ENCODE measurements around the gene TMEM231.

TMEM231 gene

DNA sequence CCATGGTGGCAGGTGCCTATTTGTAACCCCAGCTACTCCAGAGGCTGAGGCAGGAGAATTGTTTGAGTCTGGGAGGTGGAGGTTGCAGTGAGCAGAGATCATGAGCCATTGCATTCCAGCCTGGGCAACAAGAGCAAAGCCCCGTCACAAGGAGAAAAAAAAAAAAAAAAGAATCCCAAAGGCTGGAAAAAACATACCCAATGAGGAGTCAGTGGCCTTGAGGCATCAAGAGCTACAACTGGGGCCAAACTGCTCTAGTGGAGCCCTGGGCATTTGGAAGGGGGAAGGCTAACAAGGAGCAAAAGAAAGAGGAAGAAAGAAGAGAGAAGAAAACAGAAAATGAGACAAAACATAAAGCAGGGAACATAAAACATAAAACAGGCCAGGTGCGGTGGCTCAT is 67.7 kb downstream of the TMEM231 start:
- DNase-seq (ENCODE audit: low read depth): no peak
